Measurements from ENCODE around the gene SSH2. TPM values are rescaled to one million over a fixed set of nuclear protein-coding genes. Genes with fewer than 3 reads are reported as not detected.

SSH2 gene
- total RNA-seq, 6 donors from 2014 or later, result 55.4 to 82.9 (median 67.8) TPM

DNA sequence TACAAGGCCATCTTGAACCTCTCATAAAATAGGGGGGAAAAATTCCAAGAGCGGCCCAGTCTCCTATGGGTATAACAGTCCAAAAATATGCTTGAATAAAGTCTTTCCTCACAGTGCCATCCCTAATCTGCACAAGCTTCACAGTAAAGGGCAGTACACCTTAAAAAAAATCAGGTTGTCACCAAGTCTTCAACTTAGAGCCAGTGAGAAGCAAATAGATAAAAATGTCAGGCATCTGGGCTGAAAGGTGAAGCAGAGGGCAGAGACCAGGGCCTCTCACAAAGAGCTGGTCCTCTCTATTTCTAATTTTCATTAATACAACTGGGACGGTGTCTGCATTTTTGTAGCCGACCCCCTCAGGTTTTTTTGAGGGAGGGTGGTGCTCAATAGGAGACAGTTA is 82.9 kb downstream of the SSH2 start:
- WGBS, 2 donors, result 83 to 95% methylated on average over 3 of the region's 3 CpGs
- Histone ChIP-seq H3K9me3 (no peaks in the 10 kb centered on the region), H3K36me3 (no peaks in the 10 kb centered on the region), H3K4me1 (peaks cover 0 to 5% (median 2%) of the 10 kb centered on the region in 4 donors), H3K27me3 (no peaks in the 10 kb centered on the region), H3K4me3 (no peak overlapping the region), H3K27ac (no peak overlapping the region)
- TF ChIP-seq POLR2AphosphoS5 (IDR thresholded peaks at IDR 0.05) (no peak), POLR2A (IDR thresholded peaks at IDR 0.05) (no peak), EP300 (IDR thresholded peaks at IDR 0.05) (no peak)
- TF ChIP-seq, protein P1, sequence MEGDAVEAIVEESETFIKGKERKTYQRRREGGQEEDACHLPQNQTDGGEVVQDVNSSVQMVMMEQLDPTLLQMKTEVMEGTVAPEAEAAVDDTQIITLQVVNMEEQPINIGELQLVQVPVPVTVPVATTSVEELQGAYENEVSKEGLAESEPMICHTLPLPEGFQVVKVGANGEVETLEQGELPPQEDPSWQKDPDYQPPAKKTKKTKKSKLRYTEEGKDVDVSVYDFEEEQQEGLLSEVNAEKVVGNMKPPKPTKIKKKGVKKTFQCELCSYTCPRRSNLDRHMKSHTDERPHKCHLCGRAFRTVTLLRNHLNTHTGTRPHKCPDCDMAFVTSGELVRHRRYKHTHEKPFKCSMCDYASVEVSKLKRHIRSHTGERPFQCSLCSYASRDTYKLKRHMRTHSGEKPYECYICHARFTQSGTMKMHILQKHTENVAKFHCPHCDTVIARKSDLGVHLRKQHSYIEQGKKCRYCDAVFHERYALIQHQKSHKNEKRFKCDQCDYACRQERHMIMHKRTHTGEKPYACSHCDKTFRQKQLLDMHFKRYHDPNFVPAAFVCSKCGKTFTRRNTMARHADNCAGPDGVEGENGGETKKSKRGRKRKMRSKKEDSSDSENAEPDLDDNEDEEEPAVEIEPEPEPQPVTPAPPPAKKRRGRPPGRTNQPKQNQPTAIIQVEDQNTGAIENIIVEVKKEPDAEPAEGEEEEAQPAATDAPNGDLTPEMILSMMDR (IDR thresholded peaks at IDR 0.05), result no peak
- DNase-seq (no peak), ATAC-seq (ENCODE audit: low FRiP score in 2 of 2) (no peak)

DNA sequence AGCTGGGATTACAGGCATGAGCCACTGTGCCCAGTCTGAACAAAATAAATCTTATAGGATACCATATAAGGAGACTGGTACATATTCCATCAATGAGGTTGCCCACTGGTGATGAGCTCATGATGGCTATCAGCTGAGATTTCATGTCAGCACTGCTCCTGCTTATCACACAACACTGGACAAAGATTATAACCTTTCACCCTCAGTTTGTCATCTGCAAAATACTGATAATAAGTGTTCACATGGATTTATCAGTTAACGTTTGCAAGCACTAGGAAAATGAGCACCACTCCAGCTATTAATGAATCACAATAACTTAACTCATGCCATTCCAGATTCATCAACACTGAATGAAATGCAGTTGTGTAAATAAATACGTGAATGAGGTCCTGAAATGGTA is 83.7 kb downstream of the SSH2 start:
- 67 to 73% methylated on average over 2 of the region's 2 CpGs for WGBS, 2 donors
- DNase-seq (no peak), ATAC-seq (ENCODE audit: low FRiP score in 2 of 2) (no peak)
- Histone ChIP-seq H3K36me3 (no peaks in the 10 kb centered on the region), H3K27ac (no peak overlapping the region), H3K4me3 (no peak overlapping the region), H3K27me3 (no peaks in the 10 kb centered on the region), H3K4me1 (peaks cover 0 to 5% (median 2%) of the 10 kb centered on the region in 4 donors), H3K9me3 (no peaks in the 10 kb centered on the region)
- TF ChIP-seq POLR2AphosphoS5 (IDR thresholded peaks at IDR 0.05), result no peak
- TF ChIP-seq EP300 (IDR thresholded peaks at IDR 0.05), result no peak
- TF ChIP-seq POLR2A (IDR thresholded peaks at IDR 0.05), result no peak
- TF ChIP-seq, protein P1 (IDR thresholded peaks at IDR 0.05), result no peak

DNA sequence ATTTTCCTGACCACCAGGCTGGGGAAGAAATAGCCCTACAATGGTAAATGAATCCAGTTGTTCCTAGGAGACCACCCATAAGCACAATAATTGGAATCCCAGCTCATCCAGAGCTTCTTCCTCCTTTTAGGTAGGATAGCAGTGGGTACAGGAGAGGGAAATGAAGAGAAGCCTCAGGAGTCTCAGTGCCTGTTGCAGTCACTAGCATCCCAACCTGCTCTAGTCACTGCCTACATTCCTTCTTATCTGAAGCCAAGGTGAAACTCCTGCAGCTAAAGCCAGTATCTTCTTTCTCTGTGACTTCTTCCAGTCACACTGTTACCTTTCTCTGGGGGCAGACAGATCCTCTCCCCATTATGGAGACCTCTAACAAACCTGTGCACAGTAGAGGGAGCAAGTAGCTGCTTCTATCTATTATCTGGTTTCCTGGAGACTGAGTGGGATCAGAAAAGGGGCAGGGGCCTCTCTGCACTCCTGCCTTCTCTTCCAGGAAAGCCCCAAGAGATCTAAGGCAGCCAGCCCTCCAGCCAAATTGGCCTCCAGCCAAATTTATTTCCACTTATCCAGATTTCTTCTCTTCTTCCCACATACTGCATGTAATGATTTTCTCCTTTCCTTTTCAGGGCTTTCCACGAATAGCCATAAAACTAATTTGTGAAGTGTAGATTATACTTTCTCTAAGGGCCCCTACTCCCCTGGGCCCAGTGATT is 85.5 kb downstream of the SSH2 start:
- no peak for ATAC-seq (ENCODE audit: low FRiP score in 2 of 2)
- no peaks in the 10 kb centered on the region for H3K27me3 ChIP-seq
- H3K4me1 ChIP-seq, result peaks cover 0 to 4% (median 0%) of the 10 kb centered on the region in 4 donors
- no peaks in the 10 kb centered on the region for H3K36me3 ChIP-seq
- H3K27ac ChIP-seq, result no peak overlapping the region
- TF ChIP-seq, protein P1 (IDR thresholded peaks at IDR 0.05), result no peak
- no peak for TF ChIP-seq POLR2A (IDR thresholded peaks at IDR 0.05)
- no peak for TF ChIP-seq EP300 (IDR thresholded peaks at IDR 0.05)
- TF ChIP-seq POLR2AphosphoS5 (IDR thresholded peaks at IDR 0.05), result no peak
- H3K4me3 ChIP-seq, result no peak overlapping the region
- H3K9me3 ChIP-seq, result no peaks in the 10 kb centered on the region
- DNase-seq, result no peak
- WGBS, 2 donors, result 74% methylated on average over 1 of the region's 1 CpG

DNA sequence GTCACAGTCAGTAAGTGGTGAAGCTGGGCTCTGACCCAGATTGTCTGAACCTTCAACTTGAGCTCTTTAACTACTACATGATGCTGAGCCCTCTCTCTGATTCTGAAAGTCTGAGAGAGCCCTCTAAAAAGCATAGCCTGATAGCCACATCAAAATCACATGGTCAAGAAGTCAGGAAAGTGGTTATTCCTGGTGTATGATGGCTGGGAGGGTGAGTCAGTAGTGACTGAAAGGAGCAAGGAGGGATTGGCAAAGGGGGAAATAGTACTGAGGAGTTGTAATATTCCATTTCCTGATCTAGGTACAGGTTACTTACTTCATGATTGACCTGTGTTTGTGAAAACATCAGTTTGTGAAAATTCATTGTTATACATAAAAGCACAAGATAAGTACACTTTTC is 89.1 kb downstream of the SSH2 start:
- no peak overlapping the region for H3K27ac ChIP-seq
- peaks cover 0 to 14% (median 6%) of the 10 kb centered on the region in 4 donors for H3K4me1 ChIP-seq
- H3K27me3 ChIP-seq, result no peaks in the 10 kb centered on the region
- H3K36me3 ChIP-seq, result no peaks in the 10 kb centered on the region
- no peaks in the 10 kb centered on the region for H3K9me3 ChIP-seq
- no peak for ATAC-seq (ENCODE audit: low FRiP score in 2 of 2)
- H3K4me3 ChIP-seq, result no peak overlapping the region
- no peak for DNase-seq
- TF ChIP-seq, protein P1 (IDR thresholded peaks at IDR 0.05), result no peak
- TF ChIP-seq EP300 (IDR thresholded peaks at IDR 0.05) (no peak), POLR2A (IDR thresholded peaks at IDR 0.05) (no peak), POLR2AphosphoS5 (IDR thresholded peaks at IDR 0.05) (no peak)

DNA sequence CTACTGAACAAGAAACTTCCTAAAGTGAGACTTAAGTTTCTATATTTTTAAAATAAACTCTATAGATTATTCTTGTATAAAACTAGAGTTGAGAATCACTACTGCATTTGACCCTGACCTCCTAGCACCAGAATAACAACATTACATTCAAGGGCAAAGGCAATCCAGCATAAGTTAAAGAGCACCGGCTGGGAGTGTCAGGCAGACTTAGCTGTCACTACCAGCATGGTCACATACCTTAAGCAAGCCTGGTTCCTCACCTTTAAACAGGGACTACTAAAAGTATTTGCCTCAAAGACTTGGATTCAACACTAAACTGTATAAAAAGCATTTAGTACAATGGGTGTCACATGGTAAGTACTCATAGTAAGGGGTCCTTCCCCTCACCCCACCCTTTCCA is 90.4 kb downstream of the SSH2 start:
- Histone ChIP-seq H3K9me3 (no peaks in the 10 kb centered on the region), H3K36me3 (no peaks in the 10 kb centered on the region), H3K4me3 (no peak overlapping the region), H3K27ac (no peak overlapping the region), H3K27me3 (no peaks in the 10 kb centered on the region), H3K4me1 (peaks cover 0 to 13% (median 6%) of the 10 kb centered on the region in 4 donors)
- TF ChIP-seq POLR2A (IDR thresholded peaks at IDR 0.05) (no peak), POLR2AphosphoS5 (IDR thresholded peaks at IDR 0.05) (no peak), EP300 (IDR thresholded peaks at IDR 0.05) (no peak)
- TF ChIP-seq, protein P1 (IDR thresholded peaks at IDR 0.05), result no peak
- ATAC-seq (ENCODE audit: low FRiP score in 2 of 2), result no peak
- 83 to 92% methylated on average over 1 of the region's 1 CpG for WGBS, 2 donors
- DNase-seq, result no peak
